Activated CD4-positive, alpha-beta T cell treated with anti-CD3 and anti-CD28 coated beads, Interleukin-2, Interleukin-4, amounts not matched to agents 100 ng/mL and 50 ng/mL, durations not matched to agents 16 hours and 8 hours (primary cell): ENCODE measurements around the gene RHOH.
"Not testable (repeated sequence)": the region's sequence is repeated elsewhere in the genome, so short reads cannot be mapped to it uniquely, and the experiment has no call there.

Source experiments
- DNase-seq: peaks from one replicate; pipeline ENCODE4 v3.0.0-alpha.2; 2020; ENCODE audit warnings: low spot score

RHOH gene

GRCh38 chr4:40262077-40262528 is 65.3 kb downstream of the RHOH start:
- no peak for DNase-seq

- no peak for DNase-seq
These were observed 66.0 kb downstream of the RHOH start for GRCh38 chr4:40262861-40263260.

- DNase-seq: no peak
These were observed 67.7 kb downstream of the RHOH start for GRCh38 chr4:40264497-40264896.

GRCh38 chr4:40264995-40265909 is 68.4 kb downstream of the RHOH start:
- no peak for DNase-seq

GRCh38 chr4:40265910-40266274 is 69.1 kb downstream of the RHOH start:
- no peak for DNase-seq

- no peak for DNase-seq
These were observed 72.3 kb downstream of the RHOH start for GRCh38 chr4:40269133-40269532.

- no peak for DNase-seq
These were observed 73.8 kb downstream of the RHOH start for GRCh38 chr4:40270609-40271008.

GRCh38 chr4:40275065-40275730 is 78.4 kb downstream of the RHOH start:
- no peak for DNase-seq

- no peak for DNase-seq
These were observed 79.7 kb downstream of the RHOH start for GRCh38 chr4:40276546-40276945.

GRCh38 chr4:40280586-40280985 is 83.8 kb downstream of the RHOH start:
- no peak for DNase-seq

GRCh38 chr4:40281099-40281498 is 84.3 kb downstream of the RHOH start:
- DNase-seq: no peak

- no peak for DNase-seq
These were observed 85.1 kb downstream of the RHOH start for GRCh38 chr4:40281913-40282312.

- not testable (repeated sequence) for DNase-seq
These were observed 86.0 kb downstream of the RHOH start for GRCh38 chr4:40282857-40283256.

- DNase-seq: no peak
These were observed 86.6 kb downstream of the RHOH start for GRCh38 chr4:40283413-40283812.

- peak; percentile 60 for DNase-seq
These were observed 87.1 kb downstream of the RHOH start for GRCh38 chr4:40283968-40284367.

GRCh38 chr4:40285692-40286091 is 88.9 kb downstream of the RHOH start:
- no peak for DNase-seq

- no peak for DNase-seq
These were observed 91.7 kb downstream of the RHOH start for GRCh38 chr4:40288566-40288965.

- DNase-seq: peak; percentile 68
These were observed 92.7 kb downstream of the RHOH start for GRCh38 chr4:40289366-40290188.

- peak; percentile 38 for DNase-seq
These were observed 93.9 kb downstream of the RHOH start for GRCh38 chr4:40290611-40291186.

- peak; percentile 18 for DNase-seq
These were observed 95.5 kb downstream of the RHOH start for GRCh38 chr4:40292313-40292759.

GRCh38 chr4:40294339-40294738 is 97.5 kb downstream of the RHOH start:
- no peak for DNase-seq

- not testable (repeated sequence) for DNase-seq
These were observed 98.2 kb downstream of the RHOH start for GRCh38 chr4:40295030-40295429.
